Activated CD8-positive, alpha-beta memory T cell treated with anti-CD3 and anti-CD28 coated beads for 36 hours (primary cell): ENCODE measurements around the gene THAP3. TPM values are rescaled to one million over a fixed set of nuclear protein-coding genes. Genes with fewer than 3 reads are reported as not detected.

Source experiments
- CTCF ChIA-PET: fragments of 350-600 bp; sonication (Branson Sonifier 250); formaldehyde crosslinking; loops from one replicate; lab custom pipeline; 2021; ENCODE audit warnings: antibody characterized with exemption; lab: Charles Lee
- POLR2A ChIA-PET: fragments of 350-600 bp; sonication (Branson Sonifier 250); formaldehyde crosslinking; loops from one replicate; lab custom pipeline; 2021; ENCODE audit warnings: antibody characterized with exemption; lab: Charles Lee
- total RNA-seq, 2 experiments: library from RNA; stranded (reverse); gene quantifications; one replicate each; pipeline ENCODE4 v1.2.3, GENCODE V29; 2021

Gene THAP3, protein sequence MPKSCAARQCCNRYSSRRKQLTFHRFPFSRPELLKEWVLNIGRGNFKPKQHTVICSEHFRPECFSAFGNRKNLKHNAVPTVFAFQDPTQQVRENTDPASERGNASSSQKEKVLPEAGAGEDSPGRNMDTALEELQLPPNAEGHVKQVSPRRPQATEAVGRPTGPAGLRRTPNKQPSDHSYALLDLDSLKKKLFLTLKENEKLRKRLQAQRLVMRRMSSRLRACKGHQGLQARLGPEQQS
- 10 to 100 TPM; 22.1 to 23.1 TPM for total RNA-seq

DNA sequence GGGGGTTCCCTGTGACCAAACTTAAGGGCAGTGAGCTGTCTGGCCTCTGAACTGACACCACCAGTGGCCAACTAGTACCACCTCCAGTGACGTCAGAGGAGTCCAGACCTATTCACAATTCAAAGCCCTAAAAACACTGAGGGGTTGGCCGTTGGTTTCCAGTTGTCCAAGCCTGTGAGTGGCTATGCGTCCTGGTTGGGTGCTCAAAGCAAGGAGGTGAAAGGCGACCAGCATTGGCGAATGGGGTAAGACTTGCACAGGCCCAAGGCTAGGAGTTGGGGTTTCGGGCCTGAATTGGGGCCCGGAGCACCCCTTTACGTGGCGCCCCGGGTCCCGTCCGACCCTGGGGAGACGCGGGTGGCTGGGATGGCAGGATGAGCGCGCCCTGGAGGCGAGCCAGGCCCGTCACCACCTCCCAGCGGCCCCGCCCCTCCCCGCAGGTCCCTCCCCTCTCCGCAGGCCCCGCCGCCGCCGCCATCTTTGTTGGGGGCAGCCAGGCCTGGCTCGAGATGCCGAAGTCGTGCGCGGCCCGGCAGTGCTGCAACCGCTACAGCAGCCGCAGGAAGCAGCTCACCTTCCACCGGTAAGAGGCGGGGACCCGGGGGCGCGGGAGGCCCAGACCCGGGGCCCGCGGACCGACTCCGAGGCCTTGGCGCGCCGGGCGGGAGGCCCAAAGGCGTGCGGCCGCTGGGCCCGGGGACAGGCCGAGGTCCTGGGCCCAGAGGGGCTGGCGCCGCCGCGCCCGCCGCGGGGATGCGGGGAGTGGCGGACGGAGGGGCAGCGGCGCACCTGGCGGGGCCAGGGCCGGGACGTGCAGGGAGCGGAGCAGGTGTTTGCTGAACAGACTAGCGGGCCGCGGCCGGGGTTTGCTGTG is at the start of gene THAP3:
Gene THAP3, plus strand, starts transcription at position 159 of the 874 bp plus-strand sequence. Its CDS starts 351 bp downstream, at position 510.
- ChIA-PET POLR2A (interaction anchor here (1.2 to 1.3 kb wide), 2 partner anchors 9 to 21 kb away, joined by 4 read pairs; no protein-coding TSS in a partner anchor), CTCF (interaction anchor here (0.6 to 1.3 kb wide), 4 partner anchors 23 to 41 kb away, joined by 3 read pairs; partner anchors contain the start of gene KLHL21)

- ChIA-PET POLR2A (interaction anchor here (0.5 kb wide), 1 partner anchor 35 kb away, joined by 3 read pairs; no protein-coding TSS in a partner anchor), CTCF (interaction anchor here (1.5 to 1.6 kb wide), 2 partner anchors 23 to 24 kb away, joined by 4 to 5 read pairs; partner anchors contain the start of genes NOL9 and TAS1R1)
These were observed 46.7 kb upstream of the THAP3 start for GRCh38 chr1:6577831-6578525.

GRCh38 chr1:6578624-6579373 is 45.9 kb upstream of the THAP3 start:
- POLR2A ChIA-PET = interaction anchor here (0.5 kb wide), 1 partner anchor 36 kb away, joined by 3 read pairs; no protein-coding TSS in a partner anchor
- CTCF ChIA-PET = interaction anchor here (1.5 to 1.6 kb wide), 2 partner anchors 24 to 25 kb away, joined by 4 to 5 read pairs; partner anchors contain the start of genes NOL9 and TAS1R1

- POLR2A ChIA-PET = interaction anchor here (0.5 to 2.6 kb wide), 6 partner anchors 12 to 1505 kb away, joined by 3 to 15 read pairs (median 4); partner anchors contain the start of genes CAMTA1 and KLHL21
These were observed 45.1 kb upstream of the THAP3 start, which contains the start of gene ZBTB48 for GRCh38 chr1:6579374-6580118. TSS of gene ZBTB48 (plus strand) at chr1:6579994. CDS start at chr1:6580610, 616 bp downstream.

DNA sequence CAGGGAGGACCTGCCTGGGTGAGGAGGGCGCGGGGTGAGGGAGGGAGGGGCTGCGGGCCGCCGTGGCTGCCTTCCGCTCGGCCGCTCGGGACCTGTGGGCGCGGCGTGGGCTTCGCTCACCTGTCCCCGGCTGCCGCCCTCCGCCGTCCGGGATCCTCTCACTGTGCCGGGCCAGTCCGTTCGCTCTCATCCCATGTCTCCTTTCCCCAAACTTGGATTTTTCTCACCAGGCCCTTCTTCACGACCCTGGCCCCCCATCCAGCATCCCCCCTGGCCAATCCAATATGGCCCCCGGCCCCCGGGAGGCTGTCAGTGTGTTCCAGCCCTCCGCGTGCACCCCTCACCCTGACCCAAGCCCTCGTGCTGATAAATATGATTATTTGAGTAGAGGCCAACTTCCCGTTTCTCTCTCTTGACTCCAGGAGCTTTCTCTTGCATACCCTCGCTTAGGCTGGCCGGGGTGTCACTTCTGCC is 44.5 kb upstream of the THAP3 start:
- POLR2A ChIA-PET = interaction anchor here (0.7 to 2.6 kb wide), 5 partner anchors 11 to 1505 kb away, joined by 3 to 15 read pairs (median 3); partner anchors contain the start of genes CAMTA1 and KLHL21
- CTCF ChIA-PET = interaction anchor here (0.7 to 1.2 kb wide), 4 partner anchors 18 to 374 kb away, joined by 3 to 4 read pairs (median 4); partner anchors contain the start of genes KLHL21 and RNF207

More at GRCh38 chr1:6579374-6580118, 45.1 kb upstream of the THAP3 start, which contains the start of gene ZBTB48:
- CTCF ChIA-PET = interaction anchor here (0.8 to 1.2 kb wide), 2 partner anchors 23 to 373 kb away, joined by 3 to 4 read pairs; partner anchors contain the start of genes KLHL21 and RNF207

DNA sequence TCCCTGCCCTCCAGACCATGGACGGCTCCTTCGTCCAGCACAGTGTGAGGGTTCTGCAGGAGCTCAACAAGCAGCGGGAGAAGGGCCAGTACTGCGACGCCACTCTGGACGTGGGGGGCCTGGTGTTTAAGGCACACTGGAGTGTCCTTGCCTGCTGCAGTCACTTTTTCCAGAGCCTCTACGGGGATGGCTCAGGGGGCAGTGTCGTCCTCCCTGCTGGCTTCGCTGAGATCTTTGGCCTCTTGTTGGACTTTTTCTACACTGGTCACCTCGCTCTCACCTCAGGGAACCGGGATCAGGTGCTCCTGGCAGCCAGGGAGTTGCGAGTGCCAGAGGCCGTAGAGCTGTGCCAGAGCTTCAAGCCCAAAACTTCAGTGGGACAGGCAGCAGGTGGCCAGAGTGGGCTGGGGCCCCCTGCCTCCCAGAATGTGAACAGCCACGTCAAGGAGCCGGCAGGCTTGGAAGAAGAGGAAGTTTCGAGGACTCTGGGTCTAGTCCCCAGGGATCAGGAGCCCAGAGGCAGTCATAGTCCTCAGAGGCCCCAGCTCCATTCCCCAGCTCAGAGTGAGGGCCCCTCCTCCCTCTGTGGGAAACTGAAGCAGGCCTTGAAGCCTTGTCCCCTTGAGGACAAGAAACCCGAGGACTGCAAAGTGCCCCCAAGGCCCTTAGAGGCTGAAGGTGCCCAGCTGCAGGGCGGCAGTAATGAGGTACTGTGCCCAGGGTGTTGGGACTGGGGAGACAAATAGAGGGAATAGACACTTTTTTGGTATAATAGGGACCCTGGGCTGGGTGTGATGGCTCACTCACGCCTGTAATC is 43.9 kb upstream of the THAP3 start:
- ChIA-PET CTCF (interaction anchor here (0.7 to 1.3 kb wide), 4 partner anchors 18 to 72 kb away, joined by 4 read pairs; partner anchors contain the start of gene KLHL21), POLR2A (interaction anchor here (1.1 to 2.6 kb wide), 3 partner anchors 10 to 21 kb away, joined by 3 to 15 read pairs (median 4); partner anchors contain the start of gene KLHL21)

GRCh38 chr1:6581561-6582305 is 42.9 kb upstream of the THAP3 start:
- POLR2A ChIA-PET = interaction anchor here (1.1 to 2.6 kb wide), 2 partner anchors 10 to 20 kb away, joined by 3 to 15 read pairs; partner anchors contain the start of gene KLHL21
- CTCF ChIA-PET = interaction anchor here (1.3 kb wide), 1 partner anchor 51 kb away, joined by 4 read pairs; no protein-coding TSS in a partner anchor

- ChIA-PET POLR2A (no interaction called here), CTCF (no interaction called here)
These were observed 42.3 kb upstream of the THAP3 start for GRCh38 chr1:6582370-6582769.

DNA sequence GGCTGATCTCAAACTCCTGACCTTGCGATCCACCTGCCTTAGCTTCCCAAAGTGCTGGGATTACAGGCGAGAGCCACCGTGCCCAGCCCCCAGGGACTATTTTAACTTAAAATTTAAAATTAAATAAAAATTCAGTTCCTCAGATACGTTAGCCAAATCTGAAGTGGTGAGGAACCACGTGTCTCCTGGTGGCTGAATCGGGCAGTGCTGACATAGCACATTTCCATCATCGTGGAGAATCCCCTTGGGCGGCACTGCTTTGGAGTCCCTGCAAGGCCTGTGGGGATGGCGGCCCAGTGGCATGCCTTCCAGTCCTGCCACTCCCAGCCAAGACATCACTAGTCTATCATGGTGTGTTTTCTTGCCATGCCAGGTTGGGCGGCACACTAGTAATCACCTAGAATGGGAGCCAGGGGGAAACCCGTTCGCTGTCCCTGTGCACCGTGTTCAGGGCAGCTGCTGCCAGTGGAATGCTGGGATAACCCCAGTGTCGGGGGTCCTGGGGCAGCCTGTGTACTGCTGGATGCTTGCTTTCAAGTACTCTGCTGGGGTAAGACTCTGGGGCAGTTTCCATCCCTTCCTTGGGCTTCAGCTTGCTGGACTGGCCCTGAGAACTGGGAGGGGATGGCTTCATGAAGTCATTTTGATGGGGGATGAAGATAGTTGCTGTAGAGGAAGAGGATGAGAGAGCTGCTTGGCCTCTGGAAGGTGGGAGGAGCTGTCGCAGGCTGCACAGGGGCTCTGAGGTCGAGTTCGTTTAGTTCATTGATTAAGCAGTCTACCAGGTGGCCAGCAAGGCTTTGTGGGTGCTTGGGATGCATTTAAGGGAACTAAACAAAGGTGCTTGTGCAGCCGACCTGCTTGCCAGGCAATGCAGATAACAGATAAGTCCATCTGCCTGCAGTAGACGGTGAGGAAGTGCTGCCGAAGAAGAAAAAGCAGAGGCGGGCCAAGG is 40.3 kb upstream of the THAP3 start:
- POLR2A ChIA-PET = interaction anchor here (0.6 kb wide), 1 partner anchor 19 kb away, joined by 3 read pairs; no protein-coding TSS in a partner anchor
- CTCF ChIA-PET = interaction anchor here (0.8 to 1.7 kb wide), 3 partner anchors 16 to 29 kb away, joined by 3 to 4 read pairs (median 3); partner anchors contain the start of genes NOL9 and TAS1R1

GRCh38 chr1:6585081-6585722 is 39.5 kb upstream of the THAP3 start:
- CTCF ChIA-PET = interaction anchor here (0.5 to 1.7 kb wide), 2 partner anchors 30 to 40 kb away, joined by 3 to 4 read pairs; partner anchors contain the start of genes NOL9 and TAS1R1

DNA sequence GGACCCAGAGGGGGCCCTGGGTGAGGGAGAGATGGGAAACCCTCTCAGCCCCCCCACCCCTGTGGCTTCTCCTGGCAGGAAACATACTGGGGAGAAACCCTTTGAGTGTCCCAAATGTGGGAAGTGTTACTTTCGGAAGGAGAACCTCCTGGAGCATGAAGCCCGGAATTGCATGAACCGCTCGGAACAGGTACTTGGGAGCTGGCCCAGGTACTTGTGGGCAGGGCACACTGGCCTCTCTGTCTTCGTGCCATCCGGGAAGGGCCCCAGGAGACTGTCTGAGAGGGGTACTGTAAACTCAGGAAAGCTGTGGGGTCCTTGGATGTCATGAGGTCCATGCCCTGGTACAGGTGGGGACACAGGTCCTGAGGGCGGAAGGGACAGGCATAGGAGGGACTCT is 38.8 kb upstream of the THAP3 start:
- ChIA-PET POLR2A (no interaction called here), CTCF (interaction anchor here (1.7 kb wide), 1 partner anchor 31 kb away, joined by 4 read pairs; the partner anchor contains the start of genes NOL9 and TAS1R1)

More at GRCh38 chr1:6585081-6585722, 39.5 kb upstream of the THAP3 start:
- POLR2A ChIA-PET = interaction anchor here (0.6 kb wide), 1 partner anchor 18 kb away, joined by 3 read pairs; no protein-coding TSS in a partner anchor

GRCh38 chr1:6586404-6586816 is 38.3 kb upstream of the THAP3 start:
- CTCF ChIA-PET = no interaction called here
- POLR2A ChIA-PET = no interaction called here
